Measurements from ENCODE around the gene EIF5AL1.
"Not testable (repeated sequence)": the region's sequence is repeated elsewhere in the genome, so short reads cannot be mapped to it uniquely, and the experiment has no call there.

Gene EIF5AL1

DNA sequence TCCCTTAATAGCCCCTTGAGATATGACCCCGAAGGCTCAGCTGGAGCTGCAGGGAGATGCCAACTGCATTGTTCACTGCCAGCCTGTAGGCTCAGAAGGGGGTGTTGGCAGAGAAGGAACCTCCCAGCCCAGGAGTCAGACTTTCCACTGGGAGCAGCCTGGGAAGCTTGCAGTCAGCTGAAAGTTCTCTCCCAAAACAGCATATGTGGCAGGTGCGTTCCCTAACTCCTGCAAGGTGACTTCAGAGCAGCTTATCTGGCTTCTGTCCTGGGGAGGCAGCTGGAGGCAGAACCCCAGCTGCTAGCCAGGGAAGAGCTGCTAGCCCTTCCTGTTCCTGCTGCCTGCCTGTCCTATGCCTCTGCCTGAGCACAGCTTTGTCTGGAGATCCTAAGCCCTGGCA, 39.8 kb downstream of the EIF5AL1 start:
- no peak overlapping the region for H3K27ac Mint-ChIP-seq
- peaks cover 8% of the 10 kb centered on the region for H3K27me3 Mint-ChIP-seq (ENCODE audit: low read depth)
- H3K4me1 Mint-ChIP-seq = no peaks in the 10 kb centered on the region
- H3K9me3 Mint-ChIP-seq = peaks cover under 1% of the 10 kb centered on the region
- H3K36me3 Mint-ChIP-seq (ENCODE audit: low read depth) = no peaks in the 10 kb centered on the region
- TF ChIP-seq CTCF (IDR thresholded peaks at IDR 0.05; ENCODE audit: unreplicated experiment in 3 of 3) = no peak
- H3K4me3 Mint-ChIP-seq = no peak overlapping the region

- Mint-ChIP-seq H3K4me1 (no peaks in the 10 kb centered on the region), H3K9me3 (no peaks in the 10 kb centered on the region), H3K36me3 (ENCODE audit: low read depth) (no peaks in the 10 kb centered on the region), H3K4me3 (no peak overlapping the region), H3K27me3 (ENCODE audit: low read depth) (peaks cover 12% of the 10 kb centered on the region), H3K27ac (no peak overlapping the region)
- TF ChIP-seq CTCF (IDR thresholded peaks at IDR 0.05; ENCODE audit: unreplicated experiment in 3 of 3) = no peak
These were observed 43.3 kb downstream of the EIF5AL1 start for GRCh38 chr10:79555354-79556309.

DNA sequence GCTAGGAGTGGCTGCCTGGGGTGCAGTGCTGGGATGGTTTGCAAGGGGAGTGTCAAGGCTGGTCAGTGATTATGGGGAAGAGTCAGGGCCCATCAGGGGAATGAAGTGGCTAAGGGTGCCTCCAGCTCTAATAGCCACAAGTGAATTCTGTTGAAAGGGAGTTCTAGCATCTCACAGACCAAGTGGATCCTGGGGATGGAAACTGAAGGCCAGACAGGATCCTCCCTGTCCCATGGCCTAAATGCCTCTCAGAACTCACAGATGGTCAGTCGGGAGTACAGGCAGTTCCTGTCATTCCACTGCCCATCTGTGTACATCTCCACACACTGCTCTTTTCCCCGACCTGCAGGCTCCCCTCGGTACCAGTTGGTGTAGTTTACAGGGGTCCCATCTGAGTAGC, 44.6 kb downstream of the EIF5AL1 start:
- not testable (repeated sequence) for H3K9me3 Mint-ChIP-seq; H3K27ac Mint-ChIP-seq; H3K27me3 Mint-ChIP-seq (ENCODE audit: low read depth); H3K4me3 Mint-ChIP-seq; H3K36me3 Mint-ChIP-seq (ENCODE audit: low read depth); H3K4me1 Mint-ChIP-seq

DNA sequence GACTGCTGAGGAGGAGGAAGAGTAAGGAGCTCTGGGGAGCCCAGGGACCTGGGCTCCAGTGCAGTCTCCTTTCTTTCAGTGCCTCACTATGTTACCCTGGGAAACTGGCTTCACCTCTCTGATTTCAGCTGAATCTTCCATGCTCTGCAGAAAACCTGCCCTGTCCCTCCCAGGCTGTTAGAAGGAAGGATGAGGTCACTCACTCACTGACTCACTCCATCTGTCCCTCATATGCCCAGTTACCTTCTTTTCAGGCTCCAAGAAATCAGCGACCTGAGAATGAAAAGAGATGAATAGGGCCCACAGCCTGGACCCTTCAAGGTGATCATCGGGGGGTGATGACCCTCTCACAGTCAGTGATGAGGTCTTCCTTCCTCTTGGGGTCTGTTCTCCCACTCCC, 47.4 kb downstream of the EIF5AL1 start:
- Mint-ChIP-seq H3K9me3 (no peaks in the 10 kb centered on the region), H3K4me3 (no peak overlapping the region)

DNA sequence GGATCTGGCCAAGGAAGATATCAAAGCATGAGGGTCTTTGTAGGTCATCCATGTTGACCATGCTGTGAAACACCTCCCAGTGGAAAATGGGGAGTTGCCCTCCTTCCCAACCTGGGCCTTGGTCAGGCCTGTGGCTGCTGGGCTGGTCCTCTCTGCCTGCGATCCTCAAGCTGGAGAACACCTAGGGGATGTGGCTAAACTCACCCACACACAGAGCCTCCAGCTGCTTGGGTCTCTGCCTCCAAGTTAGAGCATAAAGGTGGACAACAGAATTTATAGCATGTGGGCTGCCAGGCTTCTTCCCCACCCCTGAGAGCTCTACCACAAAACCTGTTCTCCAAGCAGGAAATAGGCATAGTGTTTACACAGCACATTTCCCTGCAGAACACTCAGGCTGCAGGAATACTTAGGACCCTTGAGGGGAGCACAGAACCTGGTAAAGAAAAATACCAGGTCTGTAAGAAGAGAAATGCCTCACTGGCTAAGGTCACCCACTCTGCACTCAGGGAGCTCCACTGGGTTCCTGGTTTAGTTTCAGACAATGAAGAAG, 47.9 kb downstream of the EIF5AL1 start, which contains the start of gene SFTPA2:
Gene SFTPA2, minus strand, starts transcription at position 248 of the 550 bp plus-strand sequence. CDS start 924 bp downstream, outside the sequence.
- Mint-ChIP-seq H3K27me3 (ENCODE audit: low read depth) (peaks cover 9% of the 10 kb centered on the region), H3K36me3 (ENCODE audit: low read depth) (no peaks in the 10 kb centered on the region), H3K27ac (no peak within 1 kb of the TSS), H3K4me3 (no peak within 1 kb of the TSS), H3K9me3 (no peaks in the 10 kb centered on the region), H3K4me1 (no peaks in the 10 kb centered on the region)
- no peak for TF ChIP-seq CTCF (IDR thresholded peaks at IDR 0.05; ENCODE audit: unreplicated experiment in 3 of 3)

More for the DNA sequence above, 47.4 kb downstream of the EIF5AL1 start:
- Mint-ChIP-seq H3K27me3 (ENCODE audit: low read depth) (peaks cover 9% of the 10 kb centered on the region), H3K4me1 (no peaks in the 10 kb centered on the region), H3K36me3 (ENCODE audit: low read depth) (no peaks in the 10 kb centered on the region), H3K27ac (no peak overlapping the region)
- no peak for TF ChIP-seq CTCF (IDR thresholded peaks at IDR 0.05; ENCODE audit: unreplicated experiment in 3 of 3)

- Mint-ChIP-seq H3K27ac (no peak overlapping the region), H3K4me3 (no peak overlapping the region), H3K36me3 (ENCODE audit: low read depth) (no peaks in the 10 kb centered on the region), H3K4me1 (no peaks in the 10 kb centered on the region), H3K9me3 (no peaks in the 10 kb centered on the region), H3K27me3 (ENCODE audit: low read depth) (peaks cover 4% of the 10 kb centered on the region)
- TF ChIP-seq CTCF (IDR thresholded peaks at IDR 0.05; ENCODE audit: unreplicated experiment in 3 of 3) = no peak
These were observed 48.9 kb downstream of the EIF5AL1 start for GRCh38 chr10:79561257-79561656.
